Common myeloid progenitor, CD34-positive (primary cell): ENCODE data around the gene LCOR.
A peak's percentile ranks its signal among the peaks of the same experiment; 100 is the strongest.

ENCODE experiments used
- CTCF ChIA-PET: fragments of 350-600 bp; sonication (Branson Sonifier 250); formaldehyde crosslinking; loops from one replicate; lab custom pipeline; 2021; ENCODE audit warnings: antibody characterized with exemption; lab: Charles Lee
- POLR2A ChIA-PET: fragments of 350-600 bp; sonication (Branson Sonifier 250); formaldehyde crosslinking; loops from one replicate; lab custom pipeline; 2021; ENCODE audit warnings: antibody characterized with exemption; lab: Charles Lee
- DNase-seq, 3 donors: peaks; one replicate each; pipeline versions ENCODE4 v3.0.0 to v3.0.0-alpha.2; 2013
- H3K27ac ChIP-seq, 2 experiments: 1 replicate in 1 of 2; 2 replicates in 1 of 2; pipeline ENCODE4 v1.7.0; 2013; ENCODE audit warnings: inconsistent platforms in 2 of 2, low read length in 2 of 2, mild to moderate bottlenecking in 2 of 2, low read depth in 1 of 2, moderate library complexity in 1 of 2; ENCODE audit not compliant: severe bottlenecking in 2 of 2, insufficient read depth in 1 of 2, poor library complexity in 1 of 2
- H3K27me3 ChIP-seq, 5 experiments: replicated peaks in 2 of 5; 1 replicate in 3 of 5; 2 replicates in 2 of 5; pipeline versions ENCODE4 v1.6.1 to v1.7.0; 2013; ENCODE audit warnings: low read length in 4 of 5, mild to moderate bottlenecking in 2 of 5, moderate library complexity in 2 of 5, inconsistent platforms in 1 of 5; ENCODE audit not compliant: insufficient read depth in 5 of 5, control insufficient read depth in 4 of 5
- H3K36me3 ChIP-seq, 4 experiments: 1 replicate in 2 of 4; 2 replicates in 2 of 4; pipeline versions ENCODE4 v1.6.1 to v1.7.0; 2013; ENCODE audit warnings: low read length in 3 of 4, control low read depth in 1 of 4, mild to moderate bottlenecking in 1 of 4; ENCODE audit not compliant: control insufficient read depth in 4 of 4, insufficient read depth in 4 of 4
- H3K4me1 ChIP-seq, 4 experiments: 1 replicate in 3 of 4; 2 replicates in 1 of 4; pipeline versions ENCODE4 v1.6.1 to v1.7.1; 2013; ENCODE audit warnings: low read length in 3 of 4, mild to moderate bottlenecking in 3 of 4, control low read depth in 1 of 4, inconsistent platforms in 1 of 4, moderate library complexity in 1 of 4; ENCODE audit not compliant: control insufficient read depth in 4 of 4, insufficient read depth in 4 of 4; ENCODE audit errors: control extremely low read depth in 1 of 4
- H3K4me3 ChIP-seq, 7 experiments: 1 replicate in 4 of 7; 2 replicates in 3 of 7; pipeline versions ENCODE4 v1.5.1 to v1.7.0; 2013; ENCODE audit warnings: mild to moderate bottlenecking in 7 of 7, low read length in 6 of 7, moderate library complexity in 6 of 7, inconsistent platforms in 2 of 7, low read depth in 2 of 7, control low read depth in 1 of 7; ENCODE audit not compliant: insufficient read depth in 4 of 7, control insufficient read depth in 1 of 7; ENCODE audit errors: extremely low read depth in 1 of 7
- H3K9me3 ChIP-seq, 5 experiments: 1 replicate in 4 of 5; 2 replicates in 1 of 5; pipeline versions ENCODE4 v1.6.1 to v1.7.1; 2013; ENCODE audit warnings: low read length in 4 of 5, mild to moderate bottlenecking in 2 of 5, inconsistent platforms in 1 of 5, low read depth in 1 of 5, moderate library complexity in 1 of 5; ENCODE audit not compliant: control insufficient read depth in 4 of 5, insufficient read depth in 2 of 5; ENCODE audit errors: control extremely low read depth in 1 of 5
- WGBS: methylation state at CpG from one replicate; pipeline ENCODE4 v1.1.5; 2013; ENCODE audit not compliant: insufficient coverage; 5-methylcytosine and 5-hydroxymethylcytosine counted together

Gene LCOR

DNA sequence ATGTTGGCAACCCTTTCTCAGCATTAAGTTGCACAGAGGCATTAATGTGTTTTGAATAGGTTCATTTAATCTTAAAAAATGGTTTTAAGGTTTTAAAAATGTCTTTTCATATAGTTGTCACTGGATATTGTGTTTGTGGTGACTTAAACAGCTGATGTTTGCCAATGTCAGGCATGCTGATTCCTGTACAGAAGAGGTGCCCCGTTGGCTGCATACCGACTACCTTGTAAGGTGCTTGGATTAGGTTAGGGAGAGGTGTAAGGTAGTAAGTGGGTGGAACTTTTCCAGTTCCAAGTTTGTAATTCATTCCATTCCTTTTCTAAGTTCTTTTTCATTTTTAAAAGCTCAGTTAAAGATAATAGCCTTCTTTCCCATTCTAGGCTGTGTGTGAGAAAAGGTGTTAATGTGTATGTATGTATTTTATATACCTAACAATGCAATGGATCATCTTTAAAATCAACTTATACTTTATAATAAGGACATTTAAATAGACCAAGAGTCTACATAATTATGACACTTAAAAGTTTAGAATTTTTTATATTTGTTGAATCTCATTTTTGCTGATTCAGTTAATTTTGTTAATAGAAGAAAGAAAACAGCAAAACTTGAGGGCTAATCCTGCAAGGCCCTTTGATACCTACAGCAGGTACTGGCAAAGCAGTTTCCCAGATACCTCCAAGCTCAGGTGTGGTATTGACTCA is 155.2 kb downstream of the LCOR start:
- H3K4me1 ChIP-seq: peaks cover 16 to 46% (median 36%) of the 10 kb centered on the region in 4 experiments
- H3K27ac ChIP-seq: peak overlapping the region in 1 of 2 experiments; percentile 17
- H3K4me3 ChIP-seq: no peak overlapping the region
- WGBS: 100% methylated on average over 2 of the region's 2 CpGs
- no peaks in the 10 kb centered on the region for H3K9me3 ChIP-seq
- POLR2A ChIA-PET: no interaction called here
- DNase-seq: no peak
- peaks cover 0 to 5% (median 2%) of the 10 kb centered on the region in 4 experiments for H3K36me3 ChIP-seq
- CTCF ChIA-PET: interaction anchor here (0.8 to 6.9 kb wide), 9 partner anchors 8 to 347 kb away, joined by 3 to 67 read pairs (median 4); no protein-coding TSS in a partner anchor
- no peaks in the 10 kb centered on the region for H3K27me3 ChIP-seq

GRCh38 chr10:96987842-96988175 is 155.7 kb downstream of the LCOR start:
- Histone ChIP-seq H3K27ac (no peak overlapping the region), H3K4me3 (no peak overlapping the region), H3K27me3 (no peaks in the 10 kb centered on the region), H3K36me3 (peaks cover 0 to 3% (median 1%) of the 10 kb centered on the region in 4 experiments), H3K4me1 (peaks cover 16 to 42% (median 36%) of the 10 kb centered on the region in 4 experiments), H3K9me3 (no peaks in the 10 kb centered on the region)
- WGBS: no CpG with 5 or more reads among the region's 3 CpGs
- no peak for DNase-seq
- POLR2A ChIA-PET: no interaction called here
- CTCF ChIA-PET: interaction anchor here (1.0 to 6.9 kb wide), 6 partner anchors 23 to 347 kb away, joined by 3 to 67 read pairs (median 4); no protein-coding TSS in a partner anchor

DNA sequence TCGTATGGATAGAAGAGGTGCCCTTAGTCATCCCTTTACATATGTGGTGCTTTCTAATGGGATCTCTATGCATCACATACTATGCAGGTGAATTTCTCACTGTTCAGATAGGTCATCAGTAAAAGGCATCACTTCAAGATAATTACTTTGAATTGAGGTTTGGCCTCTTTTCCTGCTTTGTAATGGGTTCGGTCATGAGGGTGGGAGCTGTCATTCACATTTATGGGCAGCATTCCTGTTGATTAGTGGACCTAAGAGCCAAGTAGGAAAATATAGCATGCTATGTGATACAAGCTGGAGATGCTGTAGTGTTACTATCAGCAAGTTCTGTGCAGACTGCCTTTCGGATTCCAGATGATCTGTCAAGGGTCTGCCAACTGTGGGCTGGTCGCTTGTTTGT is 156.3 kb downstream of the LCOR start:
- CTCF ChIA-PET: interaction anchor here (1.2 to 1.3 kb wide), 2 partner anchors 158 to 348 kb away, joined by 3 read pairs; no protein-coding TSS in a partner anchor
- Histone ChIP-seq H3K36me3 (peaks cover 0 to 3% (median 1%) of the 10 kb centered on the region in 4 experiments), H3K4me1 (peaks cover 16 to 36% (median 33%) of the 10 kb centered on the region in 4 experiments), H3K4me3 (no peak overlapping the region), H3K27me3 (no peaks in the 10 kb centered on the region), H3K27ac (no peak overlapping the region), H3K9me3 (no peaks in the 10 kb centered on the region)
- no peak for DNase-seq
- POLR2A ChIA-PET: no interaction called here
- WGBS: 100% methylated on average over 1 of the region's 4 CpGs

DNA sequence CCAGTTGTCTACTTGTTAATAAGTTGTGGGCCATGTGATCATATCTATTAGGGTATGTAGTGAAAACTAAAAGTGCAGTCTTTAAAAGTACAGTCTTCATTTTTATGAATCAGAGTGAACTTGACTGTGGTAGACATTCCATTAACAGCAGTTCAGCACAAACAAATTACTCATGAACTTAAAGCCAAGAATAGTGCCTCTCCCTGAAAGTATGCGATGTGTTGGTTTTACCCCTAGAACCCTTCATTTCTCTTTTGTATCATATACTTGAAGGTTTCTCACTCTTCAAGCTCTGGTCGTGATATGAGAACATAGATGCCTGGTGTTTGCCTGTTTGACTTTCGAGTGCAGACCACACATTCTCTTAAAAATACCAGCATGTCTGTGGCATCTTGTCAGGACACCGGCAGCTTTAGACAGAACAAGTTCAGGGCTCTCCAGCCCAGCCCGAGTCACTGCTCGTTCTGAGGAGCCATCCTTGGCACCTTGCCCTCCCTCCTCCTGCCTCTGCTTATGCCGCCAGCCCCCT is 159.3 kb downstream of the LCOR start:
- Histone ChIP-seq H3K27ac (no peak overlapping the region), H3K4me3 (no peak overlapping the region), H3K9me3 (no peaks in the 10 kb centered on the region), H3K36me3 (peaks cover 0 to 3% (median 1%) of the 10 kb centered on the region in 4 experiments), H3K4me1 (peaks cover 2 to 16% (median 6%) of the 10 kb centered on the region in 4 experiments), H3K27me3 (no peaks in the 10 kb centered on the region)
- ChIA-PET POLR2A (no interaction called here), CTCF (interaction anchor here (0.7 to 1.5 kb wide), 3 partner anchors 10 to 29 kb away, joined by 3 read pairs; no protein-coding TSS in a partner anchor)
- no peak for DNase-seq
- 93% methylated on average over 6 of the region's 7 CpGs for WGBS

- no peaks in the 10 kb centered on the region for H3K27me3 ChIP-seq
- POLR2A ChIA-PET: no interaction called here
- peak in 2 of 3 donors; percentile 43 to 62 for DNase-seq
- peaks cover 0 to 8% (median 3%) of the 10 kb centered on the region in 4 experiments for H3K4me1 ChIP-seq
- H3K27ac ChIP-seq: no peak overlapping the region
- no peaks in the 10 kb centered on the region for H3K9me3 ChIP-seq
- no peak overlapping the region for H3K4me3 ChIP-seq
- WGBS: 70% methylated on average over 1 of the region's 1 CpG
- CTCF ChIA-PET: interaction anchor here (1.1 to 1.5 kb wide), 2 partner anchors 30 to 349 kb away, joined by 3 read pairs; no protein-coding TSS in a partner anchor
- H3K36me3 ChIP-seq: peaks cover 0 to 3% (median under 1%) of the 10 kb centered on the region in 4 experiments
Measured at GRCh38 chr10:96992721-96993120, 160.6 kb downstream of the LCOR start.

DNA sequence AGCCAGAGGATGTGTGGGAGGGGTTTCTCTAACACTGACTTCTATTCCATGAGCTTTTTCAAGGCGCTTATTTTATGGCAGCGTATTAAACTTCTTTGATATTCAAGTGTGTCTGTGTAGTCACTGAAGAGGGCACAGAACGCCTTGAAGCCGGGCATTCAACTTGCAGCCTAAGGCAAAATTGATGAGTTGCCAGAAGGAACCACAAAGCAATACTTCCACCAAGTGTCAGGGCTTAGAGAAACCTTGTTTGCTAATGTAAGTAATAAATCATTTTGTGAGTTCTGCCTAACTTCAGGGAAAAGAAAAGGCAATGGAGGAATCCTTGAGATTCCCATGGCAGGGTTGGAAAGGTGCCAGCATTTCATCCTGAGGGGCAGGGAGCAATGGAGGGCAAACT is 163.8 kb downstream of the LCOR start:
- Histone ChIP-seq H3K36me3 (no peaks in the 10 kb centered on the region), H3K27me3 (no peaks in the 10 kb centered on the region), H3K27ac (no peak overlapping the region), H3K9me3 (no peaks in the 10 kb centered on the region), H3K4me3 (no peak overlapping the region), H3K4me1 (peaks cover 0 to 8% (median 3%) of the 10 kb centered on the region in 4 experiments)
- WGBS: 40% methylated on average over 3 of the region's 4 CpGs
- CTCF ChIA-PET: interaction anchor here (0.8 to 3.9 kb wide), 7 partner anchors 9 to 66 kb away, joined by 3 to 22 read pairs (median 5); no protein-coding TSS in a partner anchor
- POLR2A ChIA-PET: no interaction called here
- DNase-seq: peak; percentile 15 to 63 (median 55)
